MCF 10A (cell line): ENCODE data around the gene PYURF. TPM values are rescaled to one million over a fixed set of nuclear protein-coding genes. Genes with fewer than 3 reads are reported as not detected.
A peak's percentile ranks its signal among the peaks of the same experiment; 100 is the strongest.
"Not testable (repeated sequence)": the region's sequence is repeated elsewhere in the genome, so short reads cannot be mapped to it uniquely, and the experiment has no call there.

Experiments used
- BruUV-seq: library from RNA; stranded (reverse); fragments of 400-500 nt; replicated peaks from 2 replicates; lab custom pipeline; 2021; lab: Mats Ljungman, UMichigan
- CTCF ChIA-PET: fragments of 300-600 bp; sonication (Branson Sonifier 250); formaldehyde crosslinking; extraction: SDS; loops from one replicate; lab custom pipeline; 2021; ENCODE audit warnings: antibody characterized with exemption, inconsistent platforms; lab: Yijun Ruan, JAX
- POLR2A ChIA-PET: fragments of 300-600, 350-650 bp; sonication (Branson Sonifier 250); formaldehyde crosslinking; extraction: SDS; loops from one replicate; lab custom pipeline; 2020; ENCODE audit warnings: antibody characterized with exemption, inconsistent platforms; lab: Yijun Ruan, JAX
- DNase-seq: peaks from one replicate; pipeline ENCODE4 v3.0.0-alpha.2; 2018; ENCODE audit not compliant: unreplicated experiment
- H3K27ac Mint-ChIP-seq: one replicate; pipeline ENCODE4 v1.8.0; 2022; ENCODE audit warnings: mild to moderate bottlenecking, low read depth, mixed read lengths; ENCODE audit not compliant: unreplicated experiment
- H3K27me3 Mint-ChIP-seq: one replicate; pipeline ENCODE4 v1.8.0; 2022; ENCODE audit warnings: mixed read lengths; ENCODE audit not compliant: insufficient read depth, unreplicated experiment
- H3K36me3 Mint-ChIP-seq: one replicate; pipeline ENCODE4 v1.8.0; 2022; ENCODE audit warnings: mild to moderate bottlenecking, moderate library complexity, mixed read lengths; ENCODE audit not compliant: insufficient read depth, unreplicated experiment
- H3K4me1 Mint-ChIP-seq: one replicate; pipeline ENCODE4 v1.8.0; 2022; ENCODE audit warnings: mixed read lengths; ENCODE audit not compliant: insufficient read depth, unreplicated experiment
- H3K4me3 Mint-ChIP-seq: one replicate; pipeline ENCODE4 v1.8.0; 2022; ENCODE audit warnings: mild to moderate bottlenecking, moderate library complexity, mixed read lengths; ENCODE audit not compliant: unreplicated experiment
- H3K9me3 Mint-ChIP-seq: one replicate; pipeline ENCODE4 v1.8.0; 2022; ENCODE audit warnings: mixed read lengths; ENCODE audit not compliant: unreplicated experiment
- intact Hi-C: fragments of 100-400 bp; cut with micrococcal nuclease; formaldehyde crosslinking; loops from 2 replicates; pipeline ENCODE4 v1.14.1; 2022
- total RNA-seq: library from RNA; stranded (reverse); gene quantifications from 2 replicates; pipeline ENCODE4 v1.2.3, GENCODE V29; 2022
- TF ChIP-seq, protein P1 (sequence below): fragments of 200-600 bp; IDR thresholded peaks from one replicate; pipeline ENCODE4 v1.8.0; 2022; ENCODE audit warnings: antibody characterized with exemption, mild to moderate bottlenecking; ENCODE audit not compliant: unreplicated experiment

Gene PYURF
- total RNA-seq, 1 experiment from 2014 or later = 80.9 TPM

DNA sequence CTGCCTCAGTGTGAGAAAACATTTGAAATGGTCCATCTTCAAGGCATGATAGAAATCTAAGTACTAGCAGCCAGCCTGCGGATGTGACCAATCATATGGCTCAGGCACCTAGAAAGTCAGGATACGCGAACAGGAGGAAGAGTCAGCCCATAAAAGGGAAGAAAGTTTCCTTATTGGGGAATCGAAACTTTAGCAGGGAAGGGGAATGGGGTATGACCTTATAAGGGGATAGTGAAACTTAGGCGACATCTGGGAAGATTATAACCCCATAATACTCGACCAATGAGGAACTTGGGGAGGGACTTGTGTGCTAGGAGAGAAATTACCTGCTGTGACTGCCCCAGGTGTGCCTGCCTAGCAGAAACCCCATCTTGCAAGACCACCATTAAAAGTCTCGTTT lies 26.2 kb upstream of the PYURF start:
- CTCF ChIA-PET = no interaction called here
- intact Hi-C loops = no loop called here
- TF ChIP-seq, protein P1, sequence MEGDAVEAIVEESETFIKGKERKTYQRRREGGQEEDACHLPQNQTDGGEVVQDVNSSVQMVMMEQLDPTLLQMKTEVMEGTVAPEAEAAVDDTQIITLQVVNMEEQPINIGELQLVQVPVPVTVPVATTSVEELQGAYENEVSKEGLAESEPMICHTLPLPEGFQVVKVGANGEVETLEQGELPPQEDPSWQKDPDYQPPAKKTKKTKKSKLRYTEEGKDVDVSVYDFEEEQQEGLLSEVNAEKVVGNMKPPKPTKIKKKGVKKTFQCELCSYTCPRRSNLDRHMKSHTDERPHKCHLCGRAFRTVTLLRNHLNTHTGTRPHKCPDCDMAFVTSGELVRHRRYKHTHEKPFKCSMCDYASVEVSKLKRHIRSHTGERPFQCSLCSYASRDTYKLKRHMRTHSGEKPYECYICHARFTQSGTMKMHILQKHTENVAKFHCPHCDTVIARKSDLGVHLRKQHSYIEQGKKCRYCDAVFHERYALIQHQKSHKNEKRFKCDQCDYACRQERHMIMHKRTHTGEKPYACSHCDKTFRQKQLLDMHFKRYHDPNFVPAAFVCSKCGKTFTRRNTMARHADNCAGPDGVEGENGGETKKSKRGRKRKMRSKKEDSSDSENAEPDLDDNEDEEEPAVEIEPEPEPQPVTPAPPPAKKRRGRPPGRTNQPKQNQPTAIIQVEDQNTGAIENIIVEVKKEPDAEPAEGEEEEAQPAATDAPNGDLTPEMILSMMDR = no peak
- Mint-ChIP-seq H3K27ac (peak overlapping the region; percentile 71), H3K4me1 (no peaks in the 10 kb centered on the region), H3K9me3 (no peaks in the 10 kb centered on the region), H3K4me3 (no peak overlapping the region), H3K27me3 (no peaks in the 10 kb centered on the region), H3K36me3 (no peaks in the 10 kb centered on the region)
- POLR2A ChIA-PET = no interaction called here
- no TSS peak for BruUV-seq
- no peak for DNase-seq

DNA sequence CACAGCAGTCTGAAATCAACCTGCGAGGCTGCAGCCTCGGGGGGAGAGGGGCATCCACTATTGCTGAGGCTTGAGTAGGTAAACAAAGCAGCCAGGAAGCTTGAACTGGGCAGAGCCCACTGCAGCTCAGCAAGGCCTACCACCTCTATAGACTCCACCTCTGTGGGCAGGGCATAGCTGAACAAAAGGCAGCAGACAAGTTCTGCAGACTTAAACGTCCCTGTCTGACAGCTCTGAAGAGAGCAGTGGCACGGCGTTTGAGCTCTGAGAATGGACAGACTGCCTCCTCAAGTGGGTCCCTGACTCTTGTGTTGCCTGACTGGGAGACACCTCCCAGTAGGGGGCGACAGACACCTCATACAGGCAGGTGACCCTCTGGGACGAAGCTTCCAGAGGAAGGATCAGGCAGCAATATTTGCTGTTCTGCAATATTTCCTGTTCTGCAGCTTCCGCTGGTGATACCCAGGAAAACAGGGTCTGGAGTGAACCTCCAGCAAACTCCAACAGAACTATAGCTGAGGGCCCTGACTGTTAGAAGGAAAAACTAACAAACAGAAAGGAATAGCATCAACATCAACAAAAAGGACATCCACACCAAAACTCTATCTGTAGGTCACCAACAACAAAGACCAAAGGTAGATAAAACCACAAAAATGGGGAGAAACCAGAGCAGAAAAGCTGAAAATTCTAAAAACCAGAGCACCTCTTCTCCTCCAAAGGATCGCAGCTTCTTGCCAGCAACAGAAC lies 15.9 kb upstream of the PYURF start:
- DNase-seq = peak; percentile 72
- H3K4me1 Mint-ChIP-seq, H3K9me3 Mint-ChIP-seq, BruUV-seq, H3K36me3 Mint-ChIP-seq, H3K27ac Mint-ChIP-seq, H3K4me3 Mint-ChIP-seq, H3K27me3 Mint-ChIP-seq: not testable (repeated sequence)
- ChIA-PET POLR2A (interaction anchor here (0.6 to 2.8 kb wide), 7 partner anchors 14 to 122 kb away, joined by 3 to 10 read pairs (median 5); partner anchors contain the start of gene HERC3), CTCF (interaction anchor here (0.6 to 6.8 kb wide), 56 partner anchors 9 to 1529 kb away, joined by 3 to 149 read pairs (median 5); partner anchors contain the start of genes HERC3 and NAP1L5)
- TF ChIP-seq, protein P1 = peak; percentile 87
- intact Hi-C loops = loop anchor here (1.0 kb wide), 1 partner anchor 120 kb away; no protein-coding TSS in a partner anchor

DNA sequence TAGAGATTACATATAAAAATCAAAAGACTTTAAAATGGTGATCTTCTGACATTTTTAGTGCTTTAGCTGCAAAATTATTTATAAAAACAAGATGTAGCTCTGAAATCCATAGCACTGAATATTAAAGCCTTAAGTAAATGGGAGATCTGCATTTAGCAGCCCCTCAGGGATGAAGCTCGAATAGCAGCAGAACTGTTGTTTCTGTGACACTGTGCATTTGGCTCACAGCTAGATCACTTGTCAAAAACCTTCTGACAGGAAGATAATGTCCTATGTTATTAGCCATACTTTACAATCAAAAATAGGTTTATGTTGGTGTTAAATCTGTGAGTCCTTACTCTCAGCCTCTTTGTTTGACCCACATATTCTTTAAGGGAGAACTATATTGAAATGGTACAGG lies 14.1 kb upstream of the PYURF start:
- H3K9me3 Mint-ChIP-seq = no peaks in the 10 kb centered on the region
- H3K36me3 Mint-ChIP-seq = no peaks in the 10 kb centered on the region
- TF ChIP-seq, protein P1 = no peak
- BruUV-seq = no TSS peak
- CTCF ChIA-PET = interaction anchor here (0.6 to 6.8 kb wide), 4 partner anchors 9 to 365 kb away, joined by 3 to 149 read pairs (median 3); no protein-coding TSS in a partner anchor
- DNase-seq = no peak
- intact Hi-C loops = no loop called here
- no peak overlapping the region for H3K27ac Mint-ChIP-seq
- H3K27me3 Mint-ChIP-seq = no peaks in the 10 kb centered on the region
- peaks cover 13% of the 10 kb centered on the region for H3K4me1 Mint-ChIP-seq
- no peak overlapping the region for H3K4me3 Mint-ChIP-seq
- POLR2A ChIA-PET = interaction anchor here (0.6 kb wide), 1 partner anchor 26 kb away, joined by 3 read pairs; no protein-coding TSS in a partner anchor

DNA sequence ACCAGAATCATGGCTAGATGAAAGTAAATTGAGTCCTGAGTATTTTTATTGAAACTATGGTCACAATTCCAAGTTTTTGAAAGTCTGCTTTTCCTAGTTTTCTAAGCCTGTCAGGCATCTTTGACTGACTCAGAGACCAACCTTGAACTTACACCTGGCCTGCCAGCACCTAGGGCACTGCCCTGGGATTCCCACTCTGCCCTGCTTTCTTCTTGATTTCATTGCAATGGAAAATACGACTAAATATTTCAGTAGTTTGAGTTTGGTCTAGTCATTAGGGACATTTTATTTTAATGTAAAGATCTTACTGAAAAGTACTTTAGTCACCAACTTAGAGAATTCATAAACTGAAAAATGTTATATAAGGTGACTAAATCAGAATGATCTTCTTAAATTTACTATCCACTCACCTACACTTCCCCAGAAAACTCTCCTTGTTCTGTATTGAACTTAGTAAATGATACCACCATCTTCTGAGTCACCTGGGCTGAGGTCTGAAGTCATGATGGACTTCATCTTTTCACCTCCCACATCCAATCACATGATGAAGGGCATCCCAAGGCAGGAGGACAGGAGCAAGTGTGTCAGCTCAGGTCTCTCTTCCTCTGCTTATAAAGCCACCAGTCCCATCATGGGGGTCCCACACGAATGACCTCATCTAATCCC lies 11.6 kb upstream of the PYURF start:
- H3K4me3 Mint-ChIP-seq = no peak overlapping the region
- peaks cover 13% of the 10 kb centered on the region for H3K4me1 Mint-ChIP-seq

More for the DNA sequence above, 11.6 kb upstream of the PYURF start:
- BruUV-seq = no TSS peak
- no peak for DNase-seq
- no peaks in the 10 kb centered on the region for H3K36me3 Mint-ChIP-seq
- no peaks in the 10 kb centered on the region for H3K9me3 Mint-ChIP-seq
- ChIA-PET CTCF (interaction anchor here (0.7 to 6.8 kb wide), 3 partner anchors 124 to 277 kb away, joined by 3 to 149 read pairs (median 37); no protein-coding TSS in a partner anchor), POLR2A (interaction anchor here (1.0 to 2.1 kb wide), 4 partner anchors 48 to 126 kb away, joined by 3 to 7 read pairs (median 4); no protein-coding TSS in a partner anchor)
- TF ChIP-seq, protein P1 = no peak
- H3K27ac Mint-ChIP-seq = no peak overlapping the region
- intact Hi-C loops = loop anchor here (2.0 kb wide), 1 partner anchor 58 kb away; the partner anchor contains the start of gene HERC3
- H3K27me3 Mint-ChIP-seq = no peaks in the 10 kb centered on the region
